Heart right ventricle (tissue), 16 donors: ENCODE measurements around the gene SIRPB1. TPM values are rescaled to one million over a fixed set of nuclear protein-coding genes. Genes with fewer than 3 reads are reported as not detected.
A peak's percentile ranks its signal among the peaks of the same experiment; 100 is the strongest.

Experiments
- ATAC-seq, 8 donors: fragments of 200-7000 bp; cut with Tn5 transposase; one replicate each; pipeline ENCODE4 v1.9.1; 2020; ENCODE audit warnings: mild to moderate bottlenecking in 8 of 8, moderate library complexity in 8 of 8, moderate number of reproducible peaks in 1 of 8
- DNase-seq, 2 donors: peaks; one replicate each; pipeline ENCODE4 v3.0.0-alpha.2; 2020
- H3K27ac ChIP-seq, 10 donors: fragments of 200-600 bp; sonication (generic) in 2 of 10; one replicate each; pipeline versions ENCODE4 v1.5.0 to v1.8.0; 2020 to 2022; ENCODE audit warnings: mild to moderate bottlenecking in 3 of 10
- H3K27me3 ChIP-seq, 7 donors: fragments of 200-600 bp; one replicate each; pipeline ENCODE4 v1.8.0; 2021 to 2022; ENCODE audit warnings: mild to moderate bottlenecking in 2 of 7
- H3K36me3 ChIP-seq, 9 donors: fragments of 200-600 bp; sonication (generic) in 1 of 9; one replicate each; pipeline versions ENCODE4 v1.5.0 to v1.8.0; 2020 to 2022; ENCODE audit warnings: mild to moderate bottlenecking in 2 of 9
- H3K4me1 ChIP-seq, 9 donors: fragments of 200-600 bp; sonication (generic) in 1 of 9; one replicate each; pipeline versions ENCODE4 v1.5.0 to v1.8.0; 2020 to 2022; ENCODE audit warnings: mild to moderate bottlenecking in 4 of 9
- H3K4me3 ChIP-seq, 10 donors: fragments of 200-600 bp; sonication (generic) in 2 of 10; one replicate each; pipeline versions ENCODE4 v1.5.0 to v1.8.0; 2020 to 2022; ENCODE audit warnings: mild to moderate bottlenecking in 7 of 10, moderate library complexity in 2 of 10
- H3K9me3 ChIP-seq, 11 donors: fragments of 200-600 bp in 10 of 11; sonication (generic) in 2 of 11; one replicate each; pipeline versions ENCODE4 v1.5.0 to v1.8.0; 2013 to 2022; ENCODE audit warnings: mild to moderate bottlenecking in 2 of 11, control low read depth in 1 of 11, moderate library complexity in 1 of 11
- WGBS, 2 donors: extraction: QIAGEN DNeasy Blood & Tissue Kit; methylation state at CpG; one replicate each; pipeline ENCODE4 v1.1.7; 2013; ENCODE audit warnings: inconsistent platforms in 1 of 2; 5-methylcytosine and 5-hydroxymethylcytosine counted together
- intact Hi-C, 10 donors: fragments of 100-400 bp; cut with DNase I; formaldehyde crosslinking; loops; one replicate each; pipeline versions ENCODE4 v1.11.1 to v1.14.2; 2022
- long read RNA-seq, 3 donors: library from polyadenylated mRNA; unstranded; transcript quantifications; one replicate each; pipeline ENCODE4 v2.0.0, GENCODE V29; 2020 to 2021
- polyA plus RNA-seq, 2 donors: library from polyadenylated mRNA; stranded (reverse); fragments of 200-250 nt; gene quantifications; one replicate each; pipeline ENCODE4 v1.2.3, GENCODE V29; 2013
- total RNA-seq, 10 donors: library from RNA; stranded (reverse); fragmentation: NEBNext Ultra II Directional in 3 of 10; extraction: Animal tissue kit (Norgen Biotek cat#: 25700) in 3 of 10; gene quantifications; one replicate each; pipeline versions ENCODE4 v1.2.1 to v1.2.4, GENCODE V29; 2021 to 2023
- TF ChIP-seq, protein P1 (sequence below), 9 donors: fragments of 200-600 bp; sonication (generic) in 2 of 9; IDR thresholded peaks; one replicate each; pipeline versions ENCODE4 v1.5.0 to v1.8.0; 2021 to 2022; ENCODE audit warnings: antibody characterized with exemption in 9 of 9, mild to moderate bottlenecking in 5 of 9, moderate library complexity in 1 of 9
- donor health status: Arrhythmogenic right ventricular cardiomyopathy.
- donor health status: ischemic (EF 13 %, LVEDD 7.1; RV severe dilation, severe dysfunction).
- donor health status: healthy with polysubstance abuse.
- donor health status: DM: no; HTN: yes; CAD: no.
- donor health status: DM: no; HTN: no; CAD: no.
- donor health status: ischemic (EF 25% LVEDD 6.9; RV normal size, moderate dysfunction).
- donor health status: ischemic (EF 25% LVEDD 5.7; RV mildly dilated, moderate dysfunction).
- donor health status: healthy.
- donor health status: DM: yes; HTN: yes; CAD: no.
- donor health status: Ischemic cardiomyopathy.
- donor health status: ischemic (EF 35%, LVEDD 5.7; RV mildly dilated, moderate dysfunction).
- donor health status: nonischemic (EF 11% LVEDD 7.7; RV severe dilation, severe dysfunction).
- donor health status: DM: yes; HTN: yes; CAD: no.
- donor health status: PGD.
- donor health status: ischemic (EF 29% LVEDD 5.4; RV normal size, mild dysfunction).
- donor health status: nonischemic (EF 23%, LVEDD 6.1; RV moderate dilation, normal function).

Gene SIRPB1
- 1 to 10 TPM in 5 of 10 donors, under 1 TPM in 4, not detected in 1; 0.37 to 6.9 (median 1.8) TPM for total RNA-seq
- polyA plus RNA-seq: under 1 TPM; 0.14 to 0.37 TPM
- long read RNA-seq, donor 1: 0 reads
- long read RNA-seq, donor 2: 0 reads
- long read RNA-seq, donor 3: 0 reads

DNA sequence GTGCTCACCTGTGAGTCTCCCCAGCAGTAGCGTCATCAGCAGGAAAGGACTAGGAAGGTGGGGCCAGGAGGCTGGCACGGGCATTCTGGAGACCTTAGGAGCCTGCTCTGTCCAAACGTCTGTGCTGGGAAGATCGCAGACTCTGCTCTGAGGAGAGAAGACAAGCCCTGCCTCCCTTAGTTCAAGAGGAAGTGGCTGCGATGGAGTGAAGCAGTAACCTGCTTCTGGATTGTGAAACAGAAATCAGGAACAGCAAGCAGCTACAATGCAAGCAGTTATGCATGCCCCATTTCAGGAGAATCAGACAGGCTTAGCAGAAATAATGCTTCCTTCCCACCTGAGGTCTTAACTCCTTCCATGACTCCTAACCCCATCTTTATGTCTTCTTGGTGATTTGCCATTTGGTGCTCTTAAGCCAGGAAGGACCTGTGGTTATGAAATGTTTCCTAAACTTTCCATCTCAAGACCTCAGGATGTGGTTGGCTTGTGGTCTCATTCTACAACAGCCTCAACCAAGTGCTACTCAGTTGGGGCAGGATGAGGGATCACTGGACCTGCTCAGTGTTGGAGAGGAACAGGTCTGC, at the start of gene SIRPB1:
Gene SIRPB1 (minus strand): TSS at position 149 of the 584 bp plus-strand sequence. CDS start 65 bp downstream, at position 84.
- H3K4me1 ChIP-seq: peaks cover 0 to 73% (median 0%) of the 10 kb centered on the region in 9 donors

DNA sequence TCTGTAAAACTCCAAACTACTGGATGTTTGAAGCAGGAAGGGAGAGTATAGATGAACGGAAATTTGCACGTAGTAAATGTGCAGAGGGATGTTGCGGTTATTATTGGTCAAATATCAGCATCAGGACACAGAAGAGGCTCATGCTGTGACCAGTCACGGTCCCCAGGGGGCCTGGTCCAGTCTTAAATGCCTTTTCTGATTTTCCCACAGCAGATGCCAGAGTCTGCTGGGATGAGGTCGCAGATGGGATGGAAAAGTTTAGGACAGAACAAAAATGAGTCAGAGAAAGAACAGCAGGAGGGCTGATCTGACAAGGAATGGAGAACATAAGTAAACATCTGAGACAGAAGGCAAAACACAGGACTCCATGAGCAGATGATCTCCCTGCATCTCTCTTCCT, 49.5 kb upstream of the SIRPB1 start:
- ATAC-seq: peak in 7 of 8 donors; percentile 20 to 65 (median 61)
- Histone ChIP-seq H3K4me3 (no peak overlapping the region), H3K36me3 (no peaks in the 10 kb centered on the region), H3K9me3 (no peaks in the 10 kb centered on the region), H3K27ac (peak overlapping the region in 6 of 10 donors; percentile 37 to 65 (median 51)), H3K27me3 (peaks cover 0 to 19% (median 3%) of the 10 kb centered on the region in 7 donors), H3K4me1 (peaks cover 0 to 7% (median 0%) of the 10 kb centered on the region in 9 donors)
- TF ChIP-seq, protein P1, sequence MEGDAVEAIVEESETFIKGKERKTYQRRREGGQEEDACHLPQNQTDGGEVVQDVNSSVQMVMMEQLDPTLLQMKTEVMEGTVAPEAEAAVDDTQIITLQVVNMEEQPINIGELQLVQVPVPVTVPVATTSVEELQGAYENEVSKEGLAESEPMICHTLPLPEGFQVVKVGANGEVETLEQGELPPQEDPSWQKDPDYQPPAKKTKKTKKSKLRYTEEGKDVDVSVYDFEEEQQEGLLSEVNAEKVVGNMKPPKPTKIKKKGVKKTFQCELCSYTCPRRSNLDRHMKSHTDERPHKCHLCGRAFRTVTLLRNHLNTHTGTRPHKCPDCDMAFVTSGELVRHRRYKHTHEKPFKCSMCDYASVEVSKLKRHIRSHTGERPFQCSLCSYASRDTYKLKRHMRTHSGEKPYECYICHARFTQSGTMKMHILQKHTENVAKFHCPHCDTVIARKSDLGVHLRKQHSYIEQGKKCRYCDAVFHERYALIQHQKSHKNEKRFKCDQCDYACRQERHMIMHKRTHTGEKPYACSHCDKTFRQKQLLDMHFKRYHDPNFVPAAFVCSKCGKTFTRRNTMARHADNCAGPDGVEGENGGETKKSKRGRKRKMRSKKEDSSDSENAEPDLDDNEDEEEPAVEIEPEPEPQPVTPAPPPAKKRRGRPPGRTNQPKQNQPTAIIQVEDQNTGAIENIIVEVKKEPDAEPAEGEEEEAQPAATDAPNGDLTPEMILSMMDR (IDR thresholded peaks at IDR 0.05): no peak
- peak; percentile 31 to 44 for DNase-seq
- intact Hi-C loops: no loop called here
- 49 to 59% methylated on average over 5 of the region's 5 CpGs for WGBS, 2 donors

More for the DNA sequence above, at the start of gene SIRPB1:
- Histone ChIP-seq H3K36me3 (no peaks in the 10 kb centered on the region), H3K9me3 (peaks cover 0 to 16% (median 0%) of the 10 kb centered on the region in 11 donors), H3K27ac (peak within 1 kb of the TSS in 1 of 10 donors; percentile 89), H3K4me3 (peak within 1 kb of the TSS in 1 of 10 donors; percentile 33), H3K27me3 (peaks cover 0 to 3% (median 0%) of the 10 kb centered on the region in 7 donors)
- WGBS, 2 donors: 62 to 68% methylated on average over 5 of the region's 5 CpGs
- intact Hi-C loops: no loop called here
- ATAC-seq (peak in 6 of 8 donors; percentile 19 to 61 (median 50)), DNase-seq (no peak)
- TF ChIP-seq, protein P1 (IDR thresholded peaks at IDR 0.05): no peak

DNA sequence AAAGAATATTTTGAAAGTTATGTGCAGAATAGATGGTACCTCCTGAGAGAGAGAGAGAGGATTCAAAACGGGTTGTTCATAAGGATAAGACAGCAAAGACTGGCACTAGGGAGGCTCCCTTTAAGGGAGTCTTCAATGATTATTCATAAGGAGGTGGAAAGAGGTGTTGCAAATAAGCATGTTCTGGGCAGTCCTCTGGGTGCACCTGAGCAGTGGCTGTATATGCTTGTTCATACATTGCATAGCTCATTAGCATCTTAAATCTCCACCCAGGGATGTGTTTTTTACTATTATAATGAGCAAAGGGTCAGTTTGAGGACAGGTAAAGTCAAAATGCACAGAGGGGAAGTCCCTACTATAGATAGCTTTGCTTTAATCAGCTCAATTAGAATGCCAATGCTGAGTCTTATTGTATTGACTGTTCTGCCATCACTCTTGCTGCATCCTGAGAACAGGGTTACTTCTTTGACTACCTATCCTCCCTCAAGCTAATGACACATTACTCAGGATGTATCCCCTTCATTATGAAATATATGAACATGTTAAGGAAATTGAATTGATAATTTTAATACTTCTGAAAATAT, 47.8 kb upstream of the SIRPB1 start:
- Histone ChIP-seq H3K36me3 (no peaks in the 10 kb centered on the region), H3K9me3 (no peaks in the 10 kb centered on the region), H3K27ac (no peak overlapping the region), H3K4me1 (peaks cover 0 to 15% (median 0%) of the 10 kb centered on the region in 9 donors), H3K27me3 (peaks cover 0 to 19% (median 7%) of the 10 kb centered on the region in 7 donors), H3K4me3 (no peak overlapping the region)
- 59 to 78% methylated on average over 1 of the region's 1 CpG for WGBS, 2 donors
- ATAC-seq (no peak), DNase-seq (no peak)
- intact Hi-C loops: no loop called here
- TF ChIP-seq, protein P1 (IDR thresholded peaks at IDR 0.05): no peak

DNA sequence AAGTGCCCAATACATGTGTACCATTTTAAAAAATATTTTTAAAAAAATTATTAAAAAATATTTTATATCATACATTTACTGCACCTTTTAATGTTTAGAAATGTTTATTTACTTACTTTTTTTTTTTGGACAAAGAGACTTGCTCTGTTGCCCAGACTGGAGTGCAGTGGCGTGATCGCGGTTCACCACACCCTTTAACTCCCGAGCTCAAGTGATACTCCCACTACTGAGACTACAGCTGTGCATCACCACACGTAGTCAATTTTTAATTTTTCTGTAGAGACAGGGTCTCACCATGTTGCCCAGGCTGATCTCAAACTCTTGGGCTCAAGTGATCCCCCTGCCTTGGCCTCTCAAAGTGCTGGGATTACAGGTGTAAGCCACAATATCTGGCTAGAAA, 47.0 kb upstream of the SIRPB1 start:
- Histone ChIP-seq H3K9me3 (no peaks in the 10 kb centered on the region), H3K4me1 (peaks cover 0 to 15% (median 0%) of the 10 kb centered on the region in 9 donors), H3K27me3 (peaks cover 0 to 23% (median 7%) of the 10 kb centered on the region in 7 donors), H3K27ac (no peak overlapping the region), H3K36me3 (no peaks in the 10 kb centered on the region), H3K4me3 (no peak overlapping the region)
- ATAC-seq: no peak
- intact Hi-C loops: no loop called here
- no peak for DNase-seq
- TF ChIP-seq, protein P1 (IDR thresholded peaks at IDR 0.05): no peak
- 73 to 77% methylated on average over 5 of the region's 5 CpGs for WGBS, 2 donors
